ENCODE measurements around the gene TMEM62. TPM values are rescaled to one million over a fixed set of nuclear protein-coding genes. Genes with fewer than 3 reads are reported as not detected.

Gene TMEM62
- 5.2 and 17.3 TPM in 2 replicates for total RNA-seq (2014; rRNA removed; shearing (Covaris generic))

DNA sequence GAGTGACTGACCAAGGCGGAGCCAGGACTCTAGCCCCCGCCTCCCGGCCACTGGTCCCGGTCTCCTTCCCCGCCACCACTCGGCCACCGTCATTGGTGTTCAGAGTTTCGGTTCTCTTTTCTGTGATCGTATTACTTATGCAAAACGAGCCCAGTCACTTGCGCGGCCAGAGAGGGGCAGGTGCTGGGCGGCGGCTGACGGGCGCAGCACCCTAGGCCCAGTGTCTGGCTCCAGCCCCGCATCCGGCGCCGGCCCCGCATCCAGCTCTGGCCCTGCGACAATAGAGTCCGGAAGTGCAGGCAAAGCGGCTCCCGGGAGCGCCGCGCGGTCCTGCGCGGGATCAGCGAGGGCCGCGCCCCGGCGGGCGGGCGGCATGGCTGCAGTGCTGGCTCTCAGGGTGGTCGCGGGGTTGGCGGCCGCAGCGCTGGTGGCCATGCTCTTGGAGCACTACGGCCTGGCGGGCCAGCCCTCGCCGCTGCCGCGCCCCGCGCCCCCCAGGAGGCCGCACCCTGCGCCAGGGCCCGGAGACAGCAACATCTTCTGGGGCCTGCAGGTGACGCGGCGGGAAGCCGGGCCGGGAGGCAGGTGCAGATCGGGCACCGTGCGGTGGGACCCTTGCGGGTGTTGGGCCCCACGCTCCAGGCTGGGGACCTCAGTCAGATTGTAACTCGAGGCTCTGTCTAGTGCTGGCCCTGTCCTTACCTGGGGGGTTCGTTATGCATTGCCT is at the start of gene TMEM62:
TMEM62 (plus strand) TSS at position 157 of the 727 bp plus-strand sequence; CDS start at position 374, 217 bp downstream.
- peak; percentile 67 to 70 for DNase-seq (ENCODE audit: low read depth in 1 of 2, low spot score in 2 of 2)
- H3K4me3 ChIP-seq: peak within 1 kb of the TSS; percentile 67
- no peaks in the 10 kb centered on the region for H3K27me3 ChIP-seq (replicated peaks)
- peaks cover 6% of the 10 kb centered on the region; the same call in 1 of the 2 replicates for H3K36me3 ChIP-seq
- H3K4me1 ChIP-seq (replicated peaks): peaks cover 6% of the 10 kb centered on the region
- H3K27ac ChIP-seq: no peak within 1 kb of the TSS
- H3K9me3 ChIP-seq (replicated peaks): no peaks in the 10 kb centered on the region; the same call in 1 of the 2 replicates

DNA sequence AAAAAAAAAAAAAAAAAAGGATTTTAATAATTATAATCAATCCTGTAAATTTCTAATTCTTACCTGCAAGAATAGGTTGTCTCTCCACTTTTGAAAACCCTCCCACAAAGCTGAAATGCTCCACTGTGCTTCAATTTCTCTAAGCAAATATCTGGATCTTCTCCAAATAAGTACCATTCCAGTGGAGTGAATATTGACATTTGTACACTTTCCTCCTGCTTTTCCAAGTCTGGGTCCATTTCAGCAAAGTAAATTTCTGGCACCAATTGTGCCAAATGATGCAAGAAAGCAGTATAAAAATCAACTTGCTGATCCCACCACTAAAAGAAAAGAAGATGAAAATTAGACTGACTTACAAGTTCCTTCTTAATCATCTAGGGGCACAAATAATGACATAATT is 47.5 kb upstream of the TMEM62 start:
- Histone ChIP-seq H3K27ac (no peak overlapping the region), H3K9me3 (replicated peaks) (no peaks in the 10 kb centered on the region), H3K4me3 (no peak overlapping the region), H3K27me3 (replicated peaks) (no peaks in the 10 kb centered on the region), H3K36me3 (peaks cover 36% of the 10 kb centered on the region), H3K4me1 (replicated peaks) (peaks cover 7% of the 10 kb centered on the region)
- DNase-seq (ENCODE audit: low read depth in 1 of 2, low spot score in 2 of 2): no peak

DNA sequence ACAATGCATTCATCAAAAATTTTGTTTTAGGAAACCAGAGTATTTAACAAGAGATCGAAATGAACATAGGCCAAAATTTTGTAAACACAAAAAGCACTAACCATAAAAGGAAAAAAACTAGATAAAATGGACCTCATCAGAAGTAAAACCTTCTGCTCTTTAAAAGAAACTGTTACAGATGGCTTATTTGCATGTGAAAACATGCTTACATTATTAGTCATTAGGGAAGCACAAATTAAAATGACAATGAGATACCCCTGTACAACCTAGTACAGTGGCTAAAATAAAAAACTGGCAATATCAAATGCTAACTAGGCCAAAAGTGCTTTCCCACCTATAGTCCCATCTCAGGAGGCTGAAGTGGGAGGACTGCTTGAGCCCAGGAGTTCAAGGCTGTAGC is 46.8 kb upstream of the TMEM62 start:
- H3K9me3 ChIP-seq (replicated peaks): no peaks in the 10 kb centered on the region
- peaks cover 35% of the 10 kb centered on the region for H3K36me3 ChIP-seq
- H3K27ac ChIP-seq: no peak overlapping the region
- no peak for DNase-seq (ENCODE audit: low read depth in 1 of 2, low spot score in 2 of 2)
- no peaks in the 10 kb centered on the region for H3K27me3 ChIP-seq (replicated peaks)
- peaks cover 7% of the 10 kb centered on the region for H3K4me1 ChIP-seq (replicated peaks)
- H3K4me3 ChIP-seq: no peak overlapping the region

DNA sequence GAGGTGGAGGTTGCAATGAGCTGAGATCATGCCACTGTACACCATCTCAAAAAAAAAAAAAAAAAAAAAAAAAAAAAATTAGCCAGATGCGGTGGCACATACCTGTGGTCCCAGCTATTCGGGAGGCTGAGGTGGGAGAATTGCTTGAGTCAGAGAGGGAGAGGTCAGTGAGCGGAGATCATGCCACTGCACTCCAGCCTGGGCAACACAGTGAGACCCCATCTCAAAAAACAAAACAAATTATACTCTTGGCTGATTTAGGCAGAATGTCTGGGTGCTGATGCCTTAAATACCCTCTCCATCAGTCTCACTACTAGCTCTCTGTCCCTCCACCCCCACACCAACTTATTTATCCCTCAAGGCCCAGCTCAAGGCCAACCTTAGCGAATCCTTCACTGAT is 41.5 kb upstream of the TMEM62 start:
- Histone ChIP-seq H3K36me3 (peaks cover 20% of the 10 kb centered on the region), H3K4me1 (replicated peaks) (peaks cover 1% of the 10 kb centered on the region), H3K27me3 (replicated peaks) (no peaks in the 10 kb centered on the region), H3K9me3 (replicated peaks) (no peaks in the 10 kb centered on the region; the same call in 1 of the 2 replicates), H3K27ac (no peak overlapping the region), H3K4me3 (no peak overlapping the region)
- no peak for DNase-seq (ENCODE audit: low read depth in 1 of 2, low spot score in 2 of 2)

DNA sequence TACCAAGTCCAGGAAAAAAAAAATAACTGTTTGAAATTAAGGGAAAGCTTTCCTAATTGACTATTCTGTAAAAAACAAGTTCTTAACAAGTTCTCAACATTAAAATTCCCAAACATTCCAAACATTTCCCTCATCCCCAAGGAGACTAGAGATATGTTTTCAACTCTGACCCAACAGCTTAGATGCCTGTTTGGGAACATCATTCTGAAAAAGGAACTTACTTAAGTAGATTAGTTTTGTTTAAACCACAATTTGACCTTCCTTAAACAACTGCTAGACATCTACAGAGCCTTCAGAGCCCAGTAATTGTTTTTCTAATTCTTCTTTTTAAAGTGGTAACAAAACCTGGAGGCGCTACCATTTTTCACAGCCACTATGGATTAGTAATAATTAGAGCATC is 40.4 kb upstream of the TMEM62 start:
- no peaks in the 10 kb centered on the region; the same call in 1 of the 2 replicates for H3K4me1 ChIP-seq (replicated peaks)
- peaks cover 25% of the 10 kb centered on the region for H3K36me3 ChIP-seq
- no peak overlapping the region for H3K4me3 ChIP-seq
- no peak for DNase-seq (ENCODE audit: low read depth in 1 of 2, low spot score in 2 of 2)
- H3K27ac ChIP-seq: no peak overlapping the region
- no peaks in the 10 kb centered on the region for H3K27me3 ChIP-seq (replicated peaks)
- H3K9me3 ChIP-seq (replicated peaks): no peaks in the 10 kb centered on the region; the same call in 1 of the 2 replicates

DNA sequence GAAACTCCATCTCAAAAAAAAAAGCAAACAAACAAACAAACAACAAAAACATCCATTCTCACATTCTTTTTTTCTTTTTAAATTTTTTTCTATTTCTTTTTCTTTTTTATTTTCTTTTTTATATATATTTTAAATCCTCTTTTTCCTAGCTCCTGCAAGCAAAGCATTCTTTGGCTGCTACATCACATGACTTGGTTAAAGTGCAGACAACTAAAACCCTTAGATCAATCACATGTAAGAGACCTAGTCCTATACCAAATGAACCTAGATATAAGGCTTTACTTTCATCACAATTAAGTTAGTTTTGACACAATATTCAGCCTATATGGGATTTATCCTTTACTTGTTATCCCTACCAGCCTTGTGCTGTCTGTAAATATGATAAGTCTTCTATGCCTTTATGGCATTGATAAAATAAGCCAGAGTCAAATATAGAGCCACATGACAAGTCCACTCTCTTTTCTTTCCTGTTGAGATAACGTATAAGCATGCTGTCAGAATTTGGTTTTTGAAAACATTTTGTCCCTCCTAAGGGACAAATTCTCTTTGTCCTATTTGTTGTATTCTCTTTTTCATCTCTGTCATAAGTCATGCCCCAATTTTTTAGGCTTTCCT is 38.9 kb upstream of the TMEM62 start:
- no peaks in the 10 kb centered on the region; the same call in 1 of the 2 replicates for H3K9me3 ChIP-seq (replicated peaks)
- H3K27ac ChIP-seq: no peak overlapping the region
- peaks cover 28% of the 10 kb centered on the region for H3K36me3 ChIP-seq
- DNase-seq (ENCODE audit: low read depth in 1 of 2, low spot score in 2 of 2): no peak
- no peaks in the 10 kb centered on the region; the same call in 1 of the 2 replicates for H3K4me1 ChIP-seq (replicated peaks)
- H3K4me3 ChIP-seq: no peak overlapping the region
- no peaks in the 10 kb centered on the region for H3K27me3 ChIP-seq (replicated peaks)

DNA sequence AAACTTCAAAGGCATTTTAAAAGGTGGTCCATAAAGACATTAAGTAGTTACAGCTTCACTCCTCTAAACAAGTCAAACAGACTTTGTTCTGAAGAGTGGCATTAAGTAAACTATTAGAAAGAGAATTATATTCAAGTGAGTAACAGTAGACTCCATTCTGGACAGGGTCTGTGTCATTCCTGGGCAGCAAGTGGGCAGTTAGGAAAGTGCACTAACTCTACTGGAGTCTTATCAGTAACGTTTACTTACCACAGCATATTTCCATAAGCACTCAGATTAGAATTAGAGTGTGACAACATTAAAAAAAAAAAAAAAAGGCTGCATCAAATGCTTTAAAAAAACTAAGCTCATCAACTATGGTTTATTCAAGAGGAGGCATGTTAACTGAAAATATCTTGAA is 38.1 kb upstream of the TMEM62 start:
- DNase-seq (ENCODE audit: low read depth in 1 of 2, low spot score in 2 of 2): no peak
- no peaks in the 10 kb centered on the region; the same call in 1 of the 2 replicates for H3K9me3 ChIP-seq (replicated peaks)
- no peak overlapping the region for H3K4me3 ChIP-seq
- H3K27ac ChIP-seq: no peak overlapping the region
- no peaks in the 10 kb centered on the region for H3K27me3 ChIP-seq (replicated peaks)
- peaks cover 32% of the 10 kb centered on the region for H3K36me3 ChIP-seq
- no peaks in the 10 kb centered on the region; the same call in 1 of the 2 replicates for H3K4me1 ChIP-seq (replicated peaks)

DNA sequence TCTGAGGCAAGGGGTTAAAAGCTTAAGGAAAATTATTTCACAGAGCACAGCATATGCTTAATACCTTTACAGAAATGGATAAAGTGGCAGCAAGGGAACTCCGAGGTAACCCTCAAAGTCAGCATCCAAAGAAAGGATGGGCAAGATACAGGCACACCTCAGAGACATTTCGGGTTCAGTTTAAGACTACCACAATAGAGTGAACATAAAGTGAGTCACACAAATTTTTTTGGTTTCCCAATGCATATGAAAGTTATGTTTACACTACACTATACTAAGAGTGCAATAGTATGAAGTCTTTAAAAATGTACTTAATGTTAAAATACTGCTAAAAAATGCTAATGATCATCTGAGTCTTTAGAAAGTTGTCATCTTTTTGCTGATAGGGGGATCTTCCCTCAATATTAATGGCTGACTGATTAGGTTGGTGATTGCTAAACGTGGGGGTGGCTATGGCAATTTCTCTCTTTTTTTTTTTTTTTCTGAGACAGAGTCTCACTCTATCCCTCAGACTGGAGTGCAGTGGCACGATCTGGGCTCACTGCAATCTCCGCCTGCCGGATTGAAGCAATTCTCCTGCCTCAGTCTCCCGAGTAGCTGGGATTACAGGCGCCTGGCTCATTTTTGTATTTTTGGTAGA is 37.6 kb upstream of the TMEM62 start:
- H3K4me1 ChIP-seq (replicated peaks): no peaks in the 10 kb centered on the region; the same call in 1 of the 2 replicates
- H3K36me3 ChIP-seq: peaks cover 37% of the 10 kb centered on the region
- no peak overlapping the region for H3K27ac ChIP-seq
- no peak overlapping the region for H3K4me3 ChIP-seq
- DNase-seq (ENCODE audit: low read depth in 1 of 2, low spot score in 2 of 2): no peak
- no peaks in the 10 kb centered on the region; the same call in 1 of the 2 replicates for H3K9me3 ChIP-seq (replicated peaks)
- H3K27me3 ChIP-seq (replicated peaks): no peaks in the 10 kb centered on the region

DNA sequence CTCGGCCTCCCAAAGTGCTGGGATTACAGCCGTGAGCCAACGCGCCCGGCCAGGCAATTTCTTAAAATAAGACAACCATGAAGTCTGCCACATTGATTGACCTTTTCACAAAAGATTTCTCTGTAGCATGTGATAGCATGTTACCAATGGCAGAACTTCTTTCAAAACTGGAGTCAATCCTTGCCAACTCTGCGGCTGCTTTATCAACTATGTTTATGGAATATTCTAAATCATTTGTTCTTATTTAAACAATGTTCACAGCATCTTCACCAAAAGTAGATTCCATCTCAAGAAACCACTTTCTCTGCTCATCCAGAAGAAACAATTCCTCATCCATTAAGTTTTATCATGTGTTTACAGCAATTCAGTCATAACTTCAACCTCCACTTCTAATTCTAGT is 37.0 kb upstream of the TMEM62 start:
- Histone ChIP-seq H3K27ac (no peak overlapping the region), H3K9me3 (replicated peaks) (no peaks in the 10 kb centered on the region; the same call in 1 of the 2 replicates), H3K36me3 (peaks cover 38% of the 10 kb centered on the region), H3K4me3 (no peak overlapping the region), H3K27me3 (replicated peaks) (no peaks in the 10 kb centered on the region), H3K4me1 (replicated peaks) (no peaks in the 10 kb centered on the region; the same call in 1 of the 2 replicates)
- DNase-seq (ENCODE audit: low read depth in 1 of 2, low spot score in 2 of 2): no peak

DNA sequence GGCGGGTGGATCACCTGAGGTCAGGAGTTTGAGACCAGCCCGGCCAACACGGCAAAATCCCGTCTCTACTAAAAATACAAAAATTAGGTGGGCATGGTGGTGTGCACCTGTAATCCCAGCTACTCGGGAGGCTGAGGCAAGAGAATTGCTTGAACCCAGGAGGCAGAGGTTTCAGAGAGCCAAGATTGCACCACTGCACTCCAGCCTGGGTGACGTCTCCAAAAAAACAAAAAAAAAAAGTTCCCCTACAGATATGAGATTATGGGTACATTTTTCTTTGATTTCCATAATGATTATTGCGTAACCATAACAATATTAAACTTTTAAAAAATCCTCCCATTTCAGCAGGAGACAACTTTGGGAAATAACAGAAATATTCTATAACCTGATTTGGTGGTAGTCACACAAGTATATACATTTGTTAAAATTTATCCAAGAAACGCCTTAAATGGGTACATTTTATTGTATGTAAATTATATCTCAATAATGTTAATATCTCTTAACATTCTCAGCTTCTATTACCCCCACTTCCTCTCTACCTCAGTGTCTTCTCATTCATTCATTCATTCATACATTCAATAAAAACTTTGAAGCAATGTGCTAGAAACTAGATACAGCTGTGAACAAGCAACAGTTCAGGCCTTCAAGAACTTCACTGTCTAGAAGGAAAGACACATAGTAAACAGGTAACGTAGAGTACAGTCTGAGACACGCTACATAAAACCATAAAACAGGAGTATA is 34.1 kb upstream of the TMEM62 start:
- H3K9me3 ChIP-seq (replicated peaks): no peaks in the 10 kb centered on the region
- no peak overlapping the region for H3K27ac ChIP-seq
- H3K4me3 ChIP-seq: no peak overlapping the region
- H3K4me1 ChIP-seq (replicated peaks): no peaks in the 10 kb centered on the region
- H3K27me3 ChIP-seq (replicated peaks): no peaks in the 10 kb centered on the region
- peaks cover 46% of the 10 kb centered on the region for H3K36me3 ChIP-seq
- no peak for DNase-seq (ENCODE audit: low read depth in 1 of 2, low spot score in 2 of 2)

DNA sequence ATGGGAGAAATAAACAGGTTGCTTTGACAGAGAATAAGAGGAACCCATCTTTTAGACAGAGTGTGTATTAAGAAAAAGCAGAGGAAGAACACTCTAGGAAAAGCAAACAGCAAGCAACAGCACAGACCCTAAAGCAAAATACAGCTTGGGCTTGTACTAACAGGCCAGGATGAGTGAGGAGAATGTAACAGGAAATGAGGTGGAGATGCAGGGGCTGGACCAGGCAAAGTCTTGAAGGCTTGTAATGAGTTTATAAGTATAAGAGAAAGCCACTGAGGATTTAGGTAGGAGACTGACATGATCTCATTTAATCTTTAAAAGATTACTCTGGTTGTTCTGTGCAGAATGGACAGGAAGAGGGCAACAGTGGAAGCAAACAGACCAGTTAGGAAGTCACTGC is 32.4 kb upstream of the TMEM62 start:
- Histone ChIP-seq H3K9me3 (replicated peaks) (no peaks in the 10 kb centered on the region), H3K4me1 (replicated peaks) (no peaks in the 10 kb centered on the region), H3K27me3 (replicated peaks) (no peaks in the 10 kb centered on the region), H3K27ac (no peak overlapping the region), H3K36me3 (peaks cover 46% of the 10 kb centered on the region), H3K4me3 (no peak overlapping the region)
- DNase-seq (ENCODE audit: low read depth in 1 of 2, low spot score in 2 of 2): no peak

DNA sequence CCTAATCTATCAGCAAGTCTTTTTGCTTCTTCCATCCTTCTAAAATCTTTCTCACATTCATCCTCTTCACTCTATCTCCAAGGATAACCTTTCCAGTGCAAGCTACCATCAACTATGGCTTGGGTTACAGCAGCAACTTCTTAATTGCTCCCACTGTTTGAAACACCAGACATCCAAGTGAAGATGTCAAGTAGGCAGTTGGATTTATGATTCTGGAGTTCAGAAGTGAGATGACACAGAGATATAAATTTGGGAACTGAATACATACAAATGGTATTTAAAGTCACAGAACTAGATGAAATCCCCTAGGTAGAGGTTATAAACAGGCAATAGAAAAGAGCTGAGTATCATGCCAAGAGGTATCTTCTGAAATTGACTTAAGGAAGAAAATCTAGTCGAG is 31.2 kb upstream of the TMEM62 start:
- Histone ChIP-seq H3K36me3 (peaks cover 41% of the 10 kb centered on the region), H3K4me1 (replicated peaks) (no peaks in the 10 kb centered on the region; the same call in 1 of the 2 replicates), H3K27me3 (replicated peaks) (no peaks in the 10 kb centered on the region), H3K27ac (no peak overlapping the region), H3K4me3 (no peak overlapping the region), H3K9me3 (replicated peaks) (no peaks in the 10 kb centered on the region)
- DNase-seq (ENCODE audit: low read depth in 1 of 2, low spot score in 2 of 2): no peak

DNA sequence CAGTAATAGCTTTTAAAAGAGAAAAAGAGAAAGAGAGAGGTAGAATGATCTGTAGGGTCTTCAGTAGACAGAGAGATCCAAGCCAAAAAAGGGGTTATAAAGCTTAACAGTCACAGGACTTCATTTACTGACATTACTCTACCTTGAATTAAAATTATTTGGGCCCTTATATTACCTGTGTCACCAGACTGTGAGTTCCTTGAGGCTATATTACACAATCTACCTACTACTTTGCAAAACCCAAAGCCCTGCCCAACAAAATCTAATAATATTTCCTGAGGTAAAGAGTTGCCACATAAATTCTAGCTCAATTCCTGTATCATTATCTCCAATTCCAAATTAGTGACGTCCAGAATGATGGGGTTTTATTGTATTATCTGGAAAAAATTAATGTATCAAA is 29.5 kb upstream of the TMEM62 start:
- no peaks in the 10 kb centered on the region; the same call in 1 of the 2 replicates for H3K4me1 ChIP-seq (replicated peaks)
- no peak for DNase-seq (ENCODE audit: low read depth in 1 of 2, low spot score in 2 of 2)
- peaks cover 36% of the 10 kb centered on the region for H3K36me3 ChIP-seq
- H3K27ac ChIP-seq: no peak overlapping the region
- H3K9me3 ChIP-seq (replicated peaks): no peaks in the 10 kb centered on the region
- H3K27me3 ChIP-seq (replicated peaks): no peaks in the 10 kb centered on the region
- no peak overlapping the region for H3K4me3 ChIP-seq
